Thyroid gland (tissue), 4 donors: Measurements from ENCODE around the gene ARL16.

ENCODE experiments used
- CTCF ChIP-seq, 6 experiments: fragments of 200-600 bp in 3 of 6; fragments of 450-650 bp in 3 of 6; sonication (generic) in 3 of 6; IDR thresholded peaks; one replicate each; pipeline ENCODE4 v1.5.1; 2016 to 2019; ENCODE audit warnings: antibody characterized with exemption in 6 of 6, mild to moderate bottlenecking in 2 of 6, inconsistent platforms in 1 of 6, moderate library complexity in 1 of 6
- POLR2A ChIP-seq, 2 donors: fragments of 450-650 bp; IDR thresholded peaks; one replicate each; pipeline ENCODE4 v1.6.1; 2017; ENCODE audit warnings: antibody characterized with exemption in 2 of 2, mild to moderate bottlenecking in 2 of 2, moderate library complexity in 1 of 2

- TF ChIP-seq CTCF (IDR thresholded peaks at IDR 0.05) (no peak), POLR2A (IDR thresholded peaks at IDR 0.05) (no peak)
Observed at GRCh38 chr17:81647640-81648012, 36.0 kb downstream of the ARL16 start.
